SK-N-SH (cell line): ENCODE results near the gene SDK1. TPM values are rescaled to one million over a fixed set of nuclear protein-coding genes. Genes with fewer than 3 reads are reported as not detected.

ENCODE experiments used
- CTCF ChIA-PET: fragments of 300-600, 350-600 bp; formaldehyde crosslinking; extraction: SDS; loops from one replicate; lab custom pipeline; 2021; lab: Yijun Ruan, JAX
- POLR2A ChIA-PET: fragments of 350-600 bp; sonication (Branson Sonifier 250); formaldehyde crosslinking; extraction: SDS; loops from one replicate; lab custom pipeline; 2020; ENCODE audit warnings: antibody characterized with exemption, inconsistent platforms; lab: Yijun Ruan, JAX
- DNase-seq: peaks from one replicate; pipeline ENCODE4 v3.0.0; 2012
- H2AFZ ChIP-seq: fragments of 200-600 bp; sonication (generic); 2 replicates; pipeline ENCODE4 v1.8.1; 2016; ENCODE audit warnings: antibody characterized with exemption, mild to moderate bottlenecking, low read depth
- H3F3A ChIP-seq: fragments of 200-600 bp; sonication (generic); replicated peaks from 2 replicates; pipeline ENCODE3; 2016; ENCODE audit warnings: antibody characterized with exemption, mild to moderate bottlenecking; ENCODE audit not compliant: insufficient read depth
- H3K27ac ChIP-seq, 2 experiments: fragments of 200-500 bp in 1 of 2; fragments of 200-600 bp in 1 of 2; sonication (Bioruptor generic) in 1 of 2; sonication (generic), shearing (Covaris generic) in 1 of 2; 2 replicates each; pipeline versions ENCODE4 v1.5.1 to v1.6.1; 2014 to 2016; ENCODE audit warnings: low read depth in 2 of 2, inconsistent platforms in 1 of 2, low read length in 1 of 2, mild to moderate bottlenecking in 1 of 2, mixed read lengths in 1 of 2
- H3K27me3 ChIP-seq: fragments of 200-600 bp; sonication (generic), shearing (Covaris generic); 2 replicates; pipeline ENCODE4 v1.6.1; 2016; ENCODE audit warnings: mixed run types; ENCODE audit not compliant: insufficient read depth
- H3K36me3 ChIP-seq, 2 experiments: fragments of 200-500 bp in 1 of 2; fragments of 200-600 bp in 1 of 2; sonication (Bioruptor generic) in 1 of 2; sonication (generic) in 1 of 2; replicated peaks in 1 of 2; 2 replicates each; pipeline versions ENCODE3 to v1.5.1; 2014 to 2016; ENCODE audit warnings: low read length in 1 of 2, mild to moderate bottlenecking in 1 of 2; ENCODE audit not compliant: insufficient read depth in 2 of 2, control insufficient read depth in 1 of 2
- H3K4me1 ChIP-seq, 2 experiments: fragments of 200-500 bp in 1 of 2; fragments of 200-600 bp in 1 of 2; sonication (Bioruptor generic) in 1 of 2; sonication (generic), shearing (Covaris generic) in 1 of 2; 2 replicates each; pipeline versions ENCODE4 v1.5.1 to v1.6.1; 2014 to 2016; ENCODE audit warnings: low read depth in 1 of 2, low read length in 1 of 2, mixed run types in 1 of 2; ENCODE audit not compliant: insufficient read depth in 2 of 2, control insufficient read depth in 1 of 2
- H3K4me2 ChIP-seq: fragments of 200-600 bp; sonication (generic), shearing (Covaris generic); 2 replicates; pipeline ENCODE4 v1.6.1; 2017; ENCODE audit warnings: mixed run types
- H3K4me3 ChIP-seq, 2 experiments: fragments of 200-500 bp in 1 of 2; fragments of 200-600 bp in 1 of 2; sonication (Bioruptor generic) in 1 of 2; sonication (generic), shearing (Covaris generic) in 1 of 2; 2 replicates each; pipeline versions ENCODE4 v1.5.1 to v1.8.1; 2014 to 2016; ENCODE audit warnings: low read depth in 2 of 2, inconsistent platforms in 1 of 2, low read length in 1 of 2, mild to moderate bottlenecking in 1 of 2, mixed read lengths in 1 of 2, moderate library complexity in 1 of 2
- H3K79me2 ChIP-seq: fragments of 200-600 bp; sonication (generic); 2 replicates; pipeline ENCODE4 v1.8.1; 2017; ENCODE audit warnings: mild to moderate bottlenecking; ENCODE audit not compliant: insufficient read depth
- H3K9ac ChIP-seq: fragments of 200-600 bp; sonication (generic); 2 replicates; pipeline ENCODE4 v1.6.1; 2017; ENCODE audit warnings: mixed run types
- H3K9me2 ChIP-seq: fragments of 200-600 bp; sonication (generic); 2 replicates; pipeline ENCODE4 v1.6.1; 2017; ENCODE audit warnings: mixed run types
- H3K9me3 ChIP-seq: fragments of 200-600 bp; sonication (generic); 2 replicates; pipeline ENCODE4 v1.6.1; 2017; ENCODE audit warnings: mixed run types, mild to moderate bottlenecking, moderate library complexity
- H4K20me1 ChIP-seq: fragments of 200-600 bp; sonication (generic); 2 replicates; pipeline ENCODE4 v1.6.1; 2017; ENCODE audit warnings: mild to moderate bottlenecking, mixed run types; ENCODE audit not compliant: insufficient read depth
- CHD2 ChIP-seq: fragments of 150-350 bp; IDR thresholded peaks from 2 replicates; pipeline ENCODE4 v1.6.1; 2018; ENCODE audit warnings: low read length; ENCODE audit not compliant: partially characterized antibody
- ELF1 ChIP-seq: IDR thresholded peaks from 2 replicates; pipeline ENCODE4 v1.4.0; 2012
- EP300 ChIP-seq, 2 experiments: IDR thresholded peaks; 2 replicates each; pipeline versions ENCODE4 v1.4.0 to v1.6.1; 2012; ENCODE audit warnings: borderline replicate concordance in 1 of 2, low read depth in 1 of 2, low read length in 1 of 2
- EZH2phosphoT487 ChIP-seq: fragments of 200-600 bp; sonication (generic); IDR thresholded peaks from 2 replicates; pipeline ENCODE4 v1.6.1; 2017; ENCODE audit warnings: low read depth, mixed run types, mild to moderate bottlenecking, antibody characterized with exemption, moderate library complexity, borderline replicate concordance
- FOXJ3 ChIP-seq: sonication (generic); formaldehyde crosslinking; IDR thresholded peaks from 2 replicates; pipeline ENCODE4 v1.5.1; 2020; ENCODE audit warnings: mild to moderate bottlenecking, missing genetic modification reagents
- FOXM1 ChIP-seq: IDR thresholded peaks from 2 replicates; pipeline ENCODE4 v1.4.0; 2012; ENCODE audit warnings: low read depth, mild to moderate bottlenecking
- GABPA ChIP-seq: IDR thresholded peaks from 2 replicates; pipeline ENCODE4 v1.4.0; 2012; ENCODE audit warnings: low read depth, mild to moderate bottlenecking
- GATA2 ChIP-seq: sonication (generic); formaldehyde crosslinking; IDR thresholded peaks from 2 replicates; pipeline ENCODE4 v1.5.0; 2020; ENCODE audit warnings: mild to moderate bottlenecking, missing genetic modification reagents
- IRF3 ChIP-seq: fragments of 150-350 bp; IDR thresholded peaks from 2 replicates; pipeline ENCODE4 v1.6.1; 2016; ENCODE audit warnings: mild to moderate bottlenecking, low read depth, low read length
- JUND ChIP-seq: IDR thresholded peaks from 2 replicates; pipeline ENCODE4 v1.4.0; 2012
- MAX ChIP-seq: IDR thresholded peaks from 2 replicates; pipeline ENCODE4 v1.4.0; 2012; ENCODE audit warnings: low read depth
- MEF2A ChIP-seq: IDR thresholded peaks from 2 replicates; pipeline ENCODE4 v1.4.0; 2012; ENCODE audit warnings: low read depth, borderline replicate concordance
- NFIC ChIP-seq: IDR thresholded peaks from 2 replicates; pipeline ENCODE4 v1.4.0; 2012; ENCODE audit warnings: borderline replicate concordance
- NRF1 ChIP-seq: IDR thresholded peaks from 2 replicates; pipeline ENCODE4 v1.6.1; 2012; ENCODE audit warnings: low read depth, mild to moderate bottlenecking, low read length
- RAD21 ChIP-seq: IDR thresholded peaks from 2 replicates; pipeline ENCODE4 v1.6.1; 2012; ENCODE audit warnings: mild to moderate bottlenecking, low read length
- RXRA ChIP-seq: IDR thresholded peaks from 2 replicates; pipeline ENCODE4 v1.4.0; 2012; ENCODE audit warnings: low read depth, mild to moderate bottlenecking, borderline replicate concordance
- SIN3A ChIP-seq: IDR thresholded peaks from 2 replicates; pipeline ENCODE4 v1.6.1; 2012; ENCODE audit warnings: low read depth, mild to moderate bottlenecking, low read length, moderate library complexity, borderline replicate concordance
- SMC3 ChIP-seq: IDR thresholded peaks from 2 replicates; pipeline ENCODE4 v1.6.1; 2012; ENCODE audit warnings: low read depth, low read length, improper control_type of control experiment
- TAF1 ChIP-seq: IDR thresholded peaks from 2 replicates; pipeline ENCODE4 v1.6.1; 2012; ENCODE audit warnings: low read depth, mild to moderate bottlenecking, low read length, moderate library complexity, borderline replicate concordance
- TEAD4 ChIP-seq: IDR thresholded peaks from 2 replicates; pipeline ENCODE4 v1.4.0; 2012; ENCODE audit warnings: mild to moderate bottlenecking, borderline replicate concordance; ENCODE audit not compliant: insufficient read depth
- WGBS: methylation state at CpG from one replicate; pipeline ENCODE4 v1.1.6; 2017; ENCODE audit warnings: low lambda C conversion rate; 5-methylcytosine and 5-hydroxymethylcytosine counted together
- polyA plus RNA-seq, 3 experiments: library from polyadenylated mRNA; depleted of rRNA; stranded (reverse); fragments of >200 nt; gene quantifications; 2 replicates each; pipeline ENCODE4 v1.2.3, GENCODE V29; 2012

SDK1 gene
- polyA plus RNA-seq, 1 of the 3 experiments (the other 2 are of a cell fraction): 1.2 TPM

GRCh38 chr7:3762146-3762831 lies 461.2 kb downstream of the SDK1 start:
- CTCF ChIA-PET: interaction anchor here (0.8 to 1.1 kb wide), 2 partner anchors 9 to 358 kb away, joined by 3 read pairs; no protein-coding TSS in a partner anchor
- POLR2A ChIA-PET: no interaction called here
- H3K4me2 ChIP-seq: 0 out of 2 replicates have a peak overlapping the region, but pooled peaks have one; percentile 4

GRCh38 chr7:3767917-3768777 lies 467.1 kb downstream of the SDK1 start:
- Histone ChIP-seq H3K27me3 (no peaks in the 10 kb centered on the region), H3K27ac (no peak overlapping the region), H2AFZ (no peak overlapping the region), H3F3A (no peaks in the 10 kb centered on the region), H4K20me1 (no peaks in the 10 kb centered on the region), H3K36me3 (no peaks in the 10 kb centered on the region), H3K4me1 (peaks cover 0 to 3% of the 10 kb centered on the region in 2 experiments; a peak in 1 of 4 replicates), H3K4me3 (no peak overlapping the region), H3K9ac (no peak overlapping the region), H3K79me2 (no peaks in the 10 kb centered on the region), H3K4me2 (no peak overlapping the region)
- no peak for DNase-seq
- CTCF ChIA-PET: interaction anchor here (1.1 kb wide), 1 partner anchor 303 kb away, joined by 3 read pairs; no protein-coding TSS in a partner anchor
- POLR2A ChIA-PET: no interaction called here
- no peak for TF ChIP-seq NFIC
- TF ChIP-seq RXRA: no peak
- TF ChIP-seq GATA2 (CRISPR knock-in tag): no peak
- no peak for TF ChIP-seq TEAD4
- TF ChIP-seq IRF3: no peak
- TF ChIP-seq, all 33 proteins: peak for 0
- H3K9me2 ChIP-seq: no peaks in the 10 kb centered on the region
- 48% methylated on average over 9 of the region's 9 CpGs for WGBS
- H3K9me3 ChIP-seq: no peaks in the 10 kb centered on the region; the same call in 1 of the 2 replicates

More at GRCh38 chr7:3762146-3762831, 461.2 kb downstream of the SDK1 start:
- Histone ChIP-seq H3K4me3 (no peak overlapping the region), H3F3A (no peaks in the 10 kb centered on the region), H3K9me3 (no peaks in the 10 kb centered on the region), H3K36me3 (no peaks in the 10 kb centered on the region), H3K27ac (peak overlapping the region in 1 of 2 experiments; percentile 60; a peak in 2 of 4 replicates), H4K20me1 (no peaks in the 10 kb centered on the region), H3K79me2 (no peaks in the 10 kb centered on the region), H2AFZ (no peak overlapping the region), H3K4me1 (peaks cover 0 to 10% of the 10 kb centered on the region in 2 experiments; a peak in 2 of 4 replicates), H3K27me3 (no peaks in the 10 kb centered on the region), H3K9ac (no peak overlapping the region), H3K9me2 (no peaks in the 10 kb centered on the region)
- DNase-seq: no peak
- no peak for TF ChIP-seq EZH2phosphoT487
- TF ChIP-seq GABPA: no peak
- no peak for TF ChIP-seq NRF1
- TF ChIP-seq EP300 (IDR thresholded peaks at IDR 0.05; ENCODE audit: borderline replicate concordance in 1 of 2, low read depth in 1 of 2, low read length in 1 of 2): no peak
- TF ChIP-seq FOXM1: no peak
- no peak for TF ChIP-seq CHD2
- TF ChIP-seq ELF1: no peak
- TF ChIP-seq TAF1: no peak
- TF ChIP-seq JUND: no peak
- TF ChIP-seq RAD21: no peak; the same call in 1 of the 2 replicates
- TF ChIP-seq NFIC: no peak
- TF ChIP-seq FOXJ3 (CRISPR knock-in tag): no peak
- no peak for TF ChIP-seq IRF3
- TF ChIP-seq MAX: no peak
- TF ChIP-seq RXRA: no peak
- no peak for TF ChIP-seq SIN3A
- TF ChIP-seq MEF2A: no peak
- TF ChIP-seq TEAD4: no peak
- no peak for TF ChIP-seq SMC3
- WGBS: 66% methylated on average over 11 of the region's 11 CpGs
